Measurements from ENCODE around the gene VEPH1.

The VEPH1 gene

GRCh38 chr3:157300094-157300493 is 203.1 kb downstream of the VEPH1 start:
- no peaks in the 10 kb centered on the region for H3F3A ChIP-seq (ENCODE audit: control insufficient read depth, insufficient read depth)
- no peak overlapping the region for H3K27ac ChIP-seq (ENCODE audit: low read depth, low read length)
- no peaks in the 10 kb centered on the region for H3K27me3 ChIP-seq (ENCODE audit: control insufficient read depth, low read length)
- no peaks in the 10 kb centered on the region for H4K20me1 ChIP-seq (ENCODE audit: control insufficient read depth, insufficient read depth, low read depth, low read length)
- TF ChIP-seq EZH2phosphoT487 (IDR thresholded peaks at IDR 0.05; ENCODE audit: borderline replicate concordance, low read length) (no peak), CTCF (IDR thresholded peaks at IDR 0.05; ENCODE audit: low read depth, low read length, poor library complexity, severe bottlenecking) (no peak)
- H3K4me3 ChIP-seq (ENCODE audit: low read length), result no peak overlapping the region
- no peaks in the 10 kb centered on the region for H3K79me2 ChIP-seq (ENCODE audit: control insufficient read depth, low read length)
- H3K4me2 ChIP-seq (ENCODE audit: low read length), result no peak overlapping the region
- H3K36me3 ChIP-seq (ENCODE audit: control insufficient read depth, low read length), result no peaks in the 10 kb centered on the region
- H3K9me2 ChIP-seq (replicated peaks; ENCODE audit: control insufficient read depth, low read length), result no peaks in the 10 kb centered on the region
- no peaks in the 10 kb centered on the region for H3K9me3 ChIP-seq (ENCODE audit: control insufficient read depth, insufficient read depth, low read length)
- no peaks in the 10 kb centered on the region for H3K4me1 ChIP-seq (ENCODE audit: control insufficient read depth, low read length)

GRCh38 chr3:157297328-157297915 is 205.8 kb downstream of the VEPH1 start:
- Histone ChIP-seq H4K20me1 (ENCODE audit: control insufficient read depth, insufficient read depth, low read depth, low read length) (no peaks in the 10 kb centered on the region), H3K27ac (ENCODE audit: low read depth, low read length) (no peak overlapping the region), H3K4me1 (ENCODE audit: control insufficient read depth, low read length) (no peaks in the 10 kb centered on the region), H3K9me3 (ENCODE audit: control insufficient read depth, insufficient read depth, low read length) (no peaks in the 10 kb centered on the region), H3K27me3 (ENCODE audit: control insufficient read depth, low read length) (no peaks in the 10 kb centered on the region), H3F3A (ENCODE audit: control insufficient read depth, insufficient read depth) (no peaks in the 10 kb centered on the region), H3K4me3 (ENCODE audit: low read length) (no peak overlapping the region), H3K4me2 (ENCODE audit: low read length) (no peak overlapping the region), H3K9me2 (replicated peaks; ENCODE audit: control insufficient read depth, low read length) (no peaks in the 10 kb centered on the region), H3K79me2 (ENCODE audit: control insufficient read depth, low read length) (no peaks in the 10 kb centered on the region), H3K36me3 (ENCODE audit: control insufficient read depth, low read length) (no peaks in the 10 kb centered on the region)
- no peak for TF ChIP-seq EZH2phosphoT487 (IDR thresholded peaks at IDR 0.05; ENCODE audit: borderline replicate concordance, low read length)
- no peak for TF ChIP-seq CTCF (IDR thresholded peaks at IDR 0.05; ENCODE audit: low read depth, low read length, poor library complexity, severe bottlenecking)

- Histone ChIP-seq H4K20me1 (ENCODE audit: control insufficient read depth, insufficient read depth, low read depth, low read length) (no peaks in the 10 kb centered on the region), H3K79me2 (ENCODE audit: control insufficient read depth, low read length) (no peaks in the 10 kb centered on the region), H3F3A (ENCODE audit: control insufficient read depth, insufficient read depth) (no peaks in the 10 kb centered on the region), H3K4me3 (ENCODE audit: low read length) (no peak overlapping the region), H3K27me3 (ENCODE audit: control insufficient read depth, low read length) (no peaks in the 10 kb centered on the region), H3K36me3 (ENCODE audit: control insufficient read depth, low read length) (no peaks in the 10 kb centered on the region), H3K9me2 (replicated peaks; ENCODE audit: control insufficient read depth, low read length) (no peaks in the 10 kb centered on the region), H3K9me3 (ENCODE audit: control insufficient read depth, insufficient read depth, low read length) (no peaks in the 10 kb centered on the region), H3K4me2 (ENCODE audit: low read length) (no peak overlapping the region), H3K27ac (ENCODE audit: low read depth, low read length) (no peak overlapping the region), H3K4me1 (ENCODE audit: control insufficient read depth, low read length) (no peaks in the 10 kb centered on the region)
- no peak for TF ChIP-seq EZH2phosphoT487 (IDR thresholded peaks at IDR 0.05; ENCODE audit: borderline replicate concordance, low read length)
- TF ChIP-seq CTCF (IDR thresholded peaks at IDR 0.05; ENCODE audit: low read depth, low read length, poor library complexity, severe bottlenecking), result no peak
These were observed 208.3 kb downstream of the VEPH1 start for GRCh38 chr3:157294953-157295352.

All from DOHH2 (cell line).